IMR-90 (cell line): Measurements from ENCODE around the gene ALDH1A1. TPM values are rescaled to one million over a fixed set of nuclear protein-coding genes. Genes with fewer than 3 reads are reported as not detected.

ENCODE experiments used
- ATAC-seq: fragments of 200-7000 bp; cut with Tn5 transposase; 2 replicates; pipeline ENCODE4 v1.9.1; 2020; ENCODE audit warnings: low read depth, mild to moderate bottlenecking, moderate library complexity
- BruUV-seq: library from RNA; stranded (reverse); fragments of 400-500 nt; replicated peaks from 2 replicates; lab custom pipeline; 2021; lab: Mats Ljungman, UMichigan
- CTCF ChIA-PET: fragments of 300-600 bp; formaldehyde crosslinking; extraction: SDS; loops from one replicate; lab custom pipeline; 2021; ENCODE audit warnings: antibody characterized with exemption; lab: Yijun Ruan, JAX
- POLR2A ChIA-PET: fragments of 300-600 bp; sonication (Branson Sonifier 250); formaldehyde crosslinking; loops from one replicate; lab custom pipeline; 2022; ENCODE audit warnings: antibody characterized with exemption; ENCODE audit not compliant: unreplicated experiment; lab: Charles Lee
- DNase-seq: peaks from one replicate; pipeline ENCODE4 v3.0.0; 2013
- H2AFZ ChIP-seq: replicated peaks from 2 replicates; pipeline ENCODE3; 2013; ENCODE audit warnings: low read length, mild to moderate bottlenecking; ENCODE audit not compliant: poor library complexity
- H2AK5ac ChIP-seq: 2 replicates; pipeline ENCODE4 v1.6.1; 2013; ENCODE audit warnings: low read depth, low read length, inconsistent platforms
- H2AK9ac ChIP-seq: replicated peaks from 2 replicates; pipeline ENCODE3; 2013; ENCODE audit warnings: mild to moderate bottlenecking, low read depth, low read length, moderate library complexity; ENCODE audit not compliant: poor library complexity
- H2BK120ac ChIP-seq: 2 replicates; pipeline ENCODE4 v1.6.1; 2013; ENCODE audit warnings: low read depth, low read length, inconsistent platforms
- H2BK15ac ChIP-seq: 3 replicates; pipeline ENCODE4 v1.6.1; 2013; ENCODE audit warnings: low read depth, low read length, inconsistent platforms
- H2BK20ac ChIP-seq: 2 replicates; pipeline ENCODE4 v1.6.1; 2013; ENCODE audit warnings: low read depth, mild to moderate bottlenecking, inconsistent platforms, low read length, moderate library complexity
- H2BK5ac ChIP-seq: 2 replicates; pipeline ENCODE4 v1.6.1; 2013; ENCODE audit warnings: mild to moderate bottlenecking, low read depth, low read length, inconsistent platforms; ENCODE audit not compliant: poor library complexity, severe bottlenecking
- H3K14ac ChIP-seq: replicated peaks from 2 replicates; pipeline ENCODE4 v1.6.1; 2013; ENCODE audit warnings: low read depth, low read length, inconsistent platforms
- H3K18ac ChIP-seq: 2 replicates; pipeline ENCODE4 v1.6.1; 2013; ENCODE audit warnings: low read depth, low read length, control low read depth
- H3K23ac ChIP-seq: 2 replicates; pipeline ENCODE4 v1.6.1; 2013; ENCODE audit warnings: low read depth, low read length, inconsistent platforms
- H3K27ac ChIP-seq: 2 replicates; pipeline ENCODE4 v1.5.1; 2013; ENCODE audit warnings: mild to moderate bottlenecking, control low read depth, low read length; ENCODE audit not compliant: insufficient read depth
- H3K27me3 ChIP-seq: 2 replicates; pipeline ENCODE4 v1.6.1; 2013; ENCODE audit warnings: low read length; ENCODE audit not compliant: control insufficient read depth, insufficient read depth
- H3K36me3 ChIP-seq: 2 replicates; pipeline ENCODE4 v1.6.1; 2013; ENCODE audit warnings: low read length, mixed read lengths; ENCODE audit not compliant: control insufficient read depth, insufficient read depth
- H3K4ac ChIP-seq: 2 replicates; pipeline ENCODE4 v1.6.1; 2013; ENCODE audit warnings: low read depth, low read length, inconsistent platforms
- H3K4me1 ChIP-seq: 2 replicates; pipeline ENCODE4 v1.6.1; 2013; ENCODE audit warnings: low read length, mixed read lengths; ENCODE audit not compliant: control insufficient read depth, insufficient read depth
- H3K4me2 ChIP-seq: 2 replicates; pipeline ENCODE4 v1.6.1; 2013; ENCODE audit warnings: low read depth, mild to moderate bottlenecking, control low read depth, low read length, moderate library complexity
- H3K4me3 ChIP-seq: 2 replicates; pipeline ENCODE4 v1.5.1; 2013; ENCODE audit warnings: low read depth, mild to moderate bottlenecking, control low read depth, low read length, moderate library complexity; ENCODE audit not compliant: insufficient read depth
- H3K56ac ChIP-seq: 2 replicates; pipeline ENCODE4 v1.6.1; 2013; ENCODE audit warnings: low read length, inconsistent platforms; ENCODE audit not compliant: insufficient read depth; ENCODE audit errors: extremely low read depth
- H3K79me1 ChIP-seq, 2 experiments: 2 replicates each; pipeline ENCODE4 v1.6.1; 2013; ENCODE audit warnings: low read length in 2 of 2, inconsistent platforms in 1 of 2, low read depth in 1 of 2
- H3K9ac ChIP-seq: 2 replicates; pipeline ENCODE4 v1.6.1; 2013; ENCODE audit warnings: low read depth, low read length, control low read depth
- H3K9me1 ChIP-seq: 2 replicates; pipeline ENCODE4 v1.6.1; 2013; ENCODE audit warnings: low read length, inconsistent platforms; ENCODE audit not compliant: insufficient read depth
- H3K9me3 ChIP-seq: 2 replicates; pipeline ENCODE4 v1.6.1; 2013; ENCODE audit warnings: low read length; ENCODE audit not compliant: control insufficient read depth, insufficient read depth
- H4K20me1 ChIP-seq: 2 replicates; pipeline ENCODE4 v1.6.1; 2013; ENCODE audit warnings: low read length, inconsistent platforms; ENCODE audit not compliant: insufficient read depth
- H4K5ac ChIP-seq: 2 replicates; pipeline ENCODE4 v1.6.1; 2013; ENCODE audit warnings: mild to moderate bottlenecking, low read depth, low read length, control low read depth
- H4K8ac ChIP-seq, 2 experiments: 2 replicates each; pipeline ENCODE4 v1.6.1; 2013; ENCODE audit warnings: low read depth in 2 of 2, low read length in 2 of 2, control low read depth in 1 of 2, inconsistent platforms in 1 of 2
- H4K91ac ChIP-seq: 2 replicates; pipeline ENCODE4 v1.6.1; 2013; ENCODE audit warnings: low read depth, low read length, inconsistent platforms; ENCODE audit not compliant: insufficient read depth
- BHLHE40 ChIP-seq: fragments of 150-350 bp; IDR thresholded peaks from 2 replicates; pipeline ENCODE4 v1.6.1; 2016; ENCODE audit warnings: mild to moderate bottlenecking, low read depth, low read length
- CEBPB ChIP-seq: IDR thresholded peaks from 2 replicates; pipeline ENCODE4 v1.6.1; 2012; ENCODE audit warnings: low read depth, low read length, improper control_type of control experiment
- CHD1 ChIP-seq: IDR thresholded peaks from 2 replicates; pipeline ENCODE4 v1.6.1; 2012; ENCODE audit warnings: low read depth, low read length, improper control_type of control experiment
- CTCF ChIP-seq: conservative IDR thresholded peaks from 2 replicates; pipeline ENCODE4 v1.5.1; 2012; ENCODE audit warnings: mild to moderate bottlenecking, low read depth, low read length, improper control_type of control experiment
- ELK1 ChIP-seq: fragments of 150-350 bp; IDR thresholded peaks from 2 replicates; pipeline ENCODE4 v1.6.1; 2016; ENCODE audit warnings: low read depth, mild to moderate bottlenecking, low read length, moderate library complexity, borderline replicate concordance
- FOS ChIP-seq: fragments of 150-350 bp; IDR thresholded peaks from 2 replicates; pipeline ENCODE4 v1.6.1; 2016; ENCODE audit warnings: low read depth, low read length
- MAZ ChIP-seq: IDR thresholded peaks from 2 replicates; pipeline ENCODE4 v1.6.1; 2012; ENCODE audit warnings: low read depth, mild to moderate bottlenecking, low read length, improper control_type of control experiment, moderate library complexity, borderline replicate concordance
- MXI1 ChIP-seq: IDR thresholded peaks from 2 replicates; pipeline ENCODE4 v1.6.1; 2012; ENCODE audit warnings: low read depth, mild to moderate bottlenecking, low read length, moderate library complexity, borderline replicate concordance
- NFE2L2 ChIP-seq: fragments of 150-350 bp; IDR thresholded peaks from 2 replicates; pipeline ENCODE4 v1.6.1; 2016; ENCODE audit warnings: low read depth, mild to moderate bottlenecking, low read length
- POLR2A ChIP-seq: IDR thresholded peaks from 2 replicates; pipeline ENCODE4 v1.6.1; 2012; ENCODE audit warnings: mild to moderate bottlenecking, low read depth, low read length
- RAD21 ChIP-seq: IDR thresholded peaks from 2 replicates; pipeline ENCODE4 v1.6.1; 2012; ENCODE audit warnings: low read length, improper control_type of control experiment
- RCOR1 ChIP-seq: IDR thresholded peaks from 2 replicates; pipeline ENCODE4 v1.6.1; 2012; ENCODE audit warnings: mild to moderate bottlenecking, low read length, improper control_type of control experiment; ENCODE audit not compliant: insufficient replicate concordance
- RFX5 ChIP-seq: IDR thresholded peaks from 2 replicates; pipeline ENCODE4 v1.8.0; 2012; ENCODE audit warnings: low read depth, mild to moderate bottlenecking, low read length, moderate library complexity
- SMC3 ChIP-seq: fragments of 150-350 bp; IDR thresholded peaks from 2 replicates; pipeline ENCODE4 v1.6.1; 2016; ENCODE audit warnings: low read depth, mild to moderate bottlenecking, antibody characterized with exemption, low read length, moderate library complexity
- USF2 ChIP-seq: fragments of 150-350 bp; IDR thresholded peaks from 2 replicates; pipeline ENCODE4 v1.6.1; 2017; ENCODE audit warnings: mild to moderate bottlenecking, antibody characterized with exemption, low read length, low read depth
- WGBS, 2 experiments: methylation state at CpG; one replicate each; pipeline versions ENCODE4 v1.1.5 to v1.1.7; 2013; ENCODE audit warnings: missing lambda C conversion rate in 2 of 2; ENCODE audit not compliant: insufficient read length in 1 of 2; ENCODE audit errors: extremely low coverage in 2 of 2; 5-methylcytosine and 5-hydroxymethylcytosine counted together
- dilution Hi-C: fragments of 300-500 bp; cut with HindIII; formaldehyde crosslinking; loops from one replicate; pipeline ENCODE4 v1.14.3; 2018; ENCODE audit warnings: low sequenced_read_pairs; ENCODE audit not compliant: unreplicated experiment
- in situ Hi-C: fragments of 300-500 bp; cut with MboI; formaldehyde crosslinking; loops from 3 replicates; pipeline ENCODE4 v1.14.3; 2019; ENCODE audit warnings: low sequenced_read_pairs, inconsistent platforms, mixed read lengths
- intact Hi-C: fragments of 100-400 bp; cut with micrococcal nuclease; formaldehyde crosslinking; loops from 2 replicates; pipeline ENCODE4 v1.10.0; 2022
- polyA plus RNA-seq, 3 experiments: library from polyadenylated mRNA; depleted of rRNA; stranded (reverse); fragments of >200 nt; gene quantifications; 2 replicates each; pipeline ENCODE4 v1.2.3, GENCODE V29; 2012; ENCODE audit warnings: low replicate concordance in 1 of 3
- total RNA-seq: library from RNA; depleted of rRNA; stranded (reverse); fragments of >200 nt; gene quantifications from 2 replicates; pipeline ENCODE4 v1.2.3, GENCODE V29; 2012

ALDH1A1 gene
- total and polyA plus RNA-seq, 2 of the 4 experiments (the other 2 are of a cell fraction) = not detected

GRCh38 chr9:72907421-72907820 lies 45.4 kb downstream of the ALDH1A1 start:
- Histone ChIP-seq H3K9me1 (no peaks in the 10 kb centered on the region), H3K4ac (no peak overlapping the region), H3K27ac (no peak overlapping the region), H2AFZ (no peak overlapping the region), H3K18ac (no peak overlapping the region), H2BK5ac (no peak overlapping the region), H2BK120ac (no peak overlapping the region), H3K9me3 (no peaks in the 10 kb centered on the region), H3K79me1 (no peaks in the 10 kb centered on the region), H3K9ac (no peak overlapping the region), H3K27me3 (no peaks in the 10 kb centered on the region), H4K8ac (no peak overlapping the region), H3K14ac (no peak overlapping the region), H3K4me2 (no peak overlapping the region), H3K23ac (no peak overlapping the region), H4K5ac (no peak overlapping the region), H2BK15ac (no peak overlapping the region), H4K91ac (no peak overlapping the region), H2AK9ac (no peak overlapping the region), H2BK20ac (no peak overlapping the region), H2AK5ac (no peak overlapping the region), H4K20me1 (no peaks in the 10 kb centered on the region), H3K4me3 (no peak overlapping the region), H3K56ac (no peak overlapping the region), H3K4me1 (no peaks in the 10 kb centered on the region), H3K36me3 (no peaks in the 10 kb centered on the region)
- no CpG with 5 or more reads among the region's 5 CpGs for WGBS, 2 experiments
- dilution Hi-C loops = no loop called here
- TF ChIP-seq NFE2L2 (no peak), MXI1 (no peak), POLR2A (no peak), MAZ (no peak), BHLHE40 (no peak), RCOR1 (no peak), USF2 (no peak), FOS (no peak), RFX5 (no peak), CEBPB (no peak), RAD21 (no peak), ELK1 (no peak), SMC3 (no peak), CTCF (no peak), CHD1 (no peak)
- BruUV-seq = no TSS peak
- intact Hi-C loops = loop anchor here (5.0 kb wide), 1 partner anchor 35 kb away; no protein-coding TSS in a partner anchor
- DNase-seq = no peak
- ChIA-PET POLR2A (no interaction called here), CTCF (no interaction called here)
- in situ Hi-C loops = no loop called here
- ATAC-seq = no peak
